CD4-positive, alpha-beta T cell treated with Interleukin-2 at 100 ng/mL for 4 hours (primary cell): ENCODE measurements around the gene SLC38A1.

Experiments
- DNase-seq: peaks from one replicate; pipeline ENCODE4 v3.0.0-alpha.2; 2020; ENCODE audit warnings: low spot score

The SLC38A1 gene

GRCh38 chr12:46230983-46231382, 37.9 kb downstream of the SLC38A1 start:
- peak; percentile 46 for DNase-seq

DNA sequence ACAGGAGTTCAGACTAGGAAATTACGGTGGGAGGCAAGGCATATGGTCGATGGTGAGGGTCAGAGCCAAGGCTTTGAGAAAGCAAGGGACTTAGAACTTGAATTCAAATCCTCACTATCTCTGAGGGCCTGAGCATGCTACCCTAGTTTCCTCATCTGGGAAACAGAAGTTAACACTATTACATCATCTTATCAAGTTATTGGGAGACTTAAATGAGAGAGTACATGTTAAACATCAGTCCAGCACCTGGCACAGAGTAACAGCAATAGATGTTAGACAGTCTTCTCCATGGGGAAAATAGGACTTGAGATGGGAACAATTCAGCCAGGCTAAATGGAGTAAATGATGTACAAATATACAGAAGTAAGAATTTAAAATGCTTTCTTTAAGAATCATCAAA, 38.5 kb downstream of the SLC38A1 start:
- no peak for DNase-seq

GRCh38 chr12:46227616-46228015, 41.2 kb downstream of the SLC38A1 start:
- no peak for DNase-seq

- no peak for DNase-seq
Observed at GRCh38 chr12:46224386-46224785, 44.5 kb downstream of the SLC38A1 start.

GRCh38 chr12:46223047-46223446, 45.8 kb downstream of the SLC38A1 start:
- DNase-seq = no peak

DNA sequence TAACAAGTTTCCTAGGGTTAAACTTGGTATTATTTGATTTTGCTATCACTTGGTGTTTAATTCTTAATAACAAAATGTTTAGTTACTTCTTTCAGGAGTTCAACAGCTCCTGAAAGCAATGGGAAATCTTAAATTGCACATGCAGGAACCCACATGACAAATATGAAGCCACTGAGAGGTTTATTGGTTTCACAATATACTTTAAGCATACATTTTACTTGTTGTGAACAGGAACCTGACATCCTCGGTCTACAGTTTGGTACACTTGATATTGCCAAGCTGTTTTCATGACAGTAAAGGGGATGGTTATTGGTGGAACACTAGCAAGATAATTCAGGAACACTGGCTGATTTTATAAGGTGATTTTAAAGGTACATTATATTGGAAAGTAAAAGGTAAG, 46.2 kb downstream of the SLC38A1 start:
- peak; percentile 19 for DNase-seq

DNA sequence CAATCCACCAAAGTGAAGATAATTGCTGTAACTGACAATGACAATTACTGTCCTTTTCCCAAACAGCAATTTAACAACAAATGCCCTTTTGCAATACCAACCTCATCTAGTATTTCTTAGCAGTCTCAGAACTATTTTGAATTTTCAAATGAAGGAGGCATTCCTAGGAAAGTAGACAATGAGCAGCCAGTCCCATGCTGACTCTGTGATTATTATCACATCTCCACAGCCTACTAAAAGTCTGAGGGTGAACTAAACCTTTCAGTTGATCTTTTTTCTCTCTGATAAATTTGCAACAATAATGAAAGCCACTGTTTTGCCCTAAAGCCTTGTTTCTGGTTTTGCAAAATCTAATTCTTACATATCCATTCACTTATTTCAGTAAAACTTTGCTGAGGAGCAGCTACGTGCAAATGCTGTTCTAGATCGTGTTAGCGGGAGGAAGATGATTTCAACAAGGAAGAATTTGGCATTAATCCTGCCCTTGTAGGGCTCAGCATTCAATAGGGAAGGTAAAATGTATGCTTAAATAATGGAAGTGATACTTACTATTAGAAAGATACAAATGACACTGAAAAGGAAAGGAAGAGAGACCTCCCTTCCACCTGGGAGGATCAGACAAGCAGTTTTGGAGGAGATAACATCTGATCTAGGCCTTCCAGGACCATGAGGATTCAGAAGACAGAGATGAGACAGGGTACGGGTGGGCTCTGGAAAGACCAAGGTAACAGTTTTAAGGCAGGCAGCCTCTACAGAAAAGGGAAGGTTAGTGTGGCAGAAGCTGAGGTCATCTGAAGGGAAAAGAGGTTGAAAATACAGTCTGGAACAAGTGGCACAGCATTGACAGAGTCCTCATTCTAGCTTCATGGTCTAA, 47.4 kb downstream of the SLC38A1 start:
- DNase-seq = no peak

- DNase-seq = peak; percentile 94
Observed at GRCh38 chr12:46219877-46220655, 48.8 kb downstream of the SLC38A1 start.

- no peak for DNase-seq
Observed at GRCh38 chr12:46219132-46219876, 49.5 kb downstream of the SLC38A1 start.

DNA sequence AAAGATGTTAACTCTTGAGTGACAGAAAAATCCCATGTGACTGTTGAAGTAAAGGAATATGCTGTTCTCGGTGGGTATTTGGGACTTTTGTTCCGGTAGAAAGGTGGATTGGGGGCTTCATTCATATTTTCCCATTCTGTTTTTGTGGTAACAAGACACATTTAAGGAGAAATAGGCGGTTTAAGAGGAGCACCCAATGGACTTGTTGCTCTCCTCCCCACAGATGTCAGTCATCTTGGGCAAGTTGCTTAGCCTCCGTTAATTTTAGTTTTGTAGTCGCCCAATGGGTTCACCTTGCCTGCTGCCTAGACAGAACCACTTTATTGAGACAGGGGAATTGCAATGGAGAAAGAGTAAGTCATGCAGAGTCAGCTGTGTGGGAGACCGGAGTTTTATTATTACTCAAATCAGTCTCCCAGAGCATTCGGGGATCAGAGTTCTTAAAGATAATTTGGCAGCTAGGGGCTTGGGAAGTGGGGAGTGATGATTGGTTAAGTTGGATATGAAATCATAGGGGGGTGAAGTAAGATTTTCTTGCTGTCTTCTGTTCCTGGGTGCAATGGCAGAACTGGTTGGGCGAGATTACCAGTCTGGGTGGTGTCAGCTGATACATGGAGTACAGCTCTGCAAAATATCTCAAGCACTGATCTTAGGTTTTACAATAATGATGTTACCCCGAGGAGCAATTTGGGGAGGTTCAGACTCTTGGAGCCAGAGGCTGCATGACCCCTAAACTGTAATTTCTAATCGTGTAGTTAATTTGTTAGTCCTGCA, 50.3 kb downstream of the SLC38A1 start:
- DNase-seq = no peak

DNA sequence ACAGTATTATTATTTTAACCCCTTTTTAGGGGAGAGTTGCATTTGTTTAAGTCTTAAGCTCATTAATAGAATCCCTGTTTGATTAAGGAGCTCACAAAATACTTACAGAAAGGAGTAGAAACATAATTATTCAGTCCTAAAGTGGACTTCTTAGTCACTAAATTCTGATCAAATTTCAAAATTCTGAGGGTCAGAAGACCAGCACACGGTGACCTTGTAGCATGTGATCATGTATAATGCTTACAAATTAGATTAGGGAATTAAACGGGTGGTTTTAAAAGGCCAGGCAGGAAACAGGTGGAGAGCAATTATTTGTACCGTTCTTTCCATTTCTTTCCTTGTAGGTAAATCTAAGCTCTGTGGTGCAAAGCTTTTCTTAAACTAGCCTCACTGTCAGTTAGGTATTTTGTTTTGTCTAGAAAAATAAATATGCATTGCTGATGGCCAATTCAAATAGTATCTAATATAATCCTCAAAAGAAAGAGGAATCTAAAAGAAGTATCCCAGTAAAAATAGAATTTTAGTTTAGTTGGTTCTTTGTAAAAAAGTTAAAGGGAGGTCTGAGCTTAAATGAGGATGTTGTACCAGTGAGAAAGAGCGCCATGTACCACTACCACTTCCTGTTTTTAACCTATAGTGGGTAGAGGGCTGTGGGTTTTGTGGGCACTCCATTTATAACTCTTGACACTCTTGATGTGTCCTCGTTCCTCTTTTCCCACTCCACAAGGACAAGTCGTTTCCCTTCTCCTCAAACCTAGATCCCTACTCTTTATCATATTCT, 51.1 kb downstream of the SLC38A1 start:
- peak; percentile 76 for DNase-seq

DNA sequence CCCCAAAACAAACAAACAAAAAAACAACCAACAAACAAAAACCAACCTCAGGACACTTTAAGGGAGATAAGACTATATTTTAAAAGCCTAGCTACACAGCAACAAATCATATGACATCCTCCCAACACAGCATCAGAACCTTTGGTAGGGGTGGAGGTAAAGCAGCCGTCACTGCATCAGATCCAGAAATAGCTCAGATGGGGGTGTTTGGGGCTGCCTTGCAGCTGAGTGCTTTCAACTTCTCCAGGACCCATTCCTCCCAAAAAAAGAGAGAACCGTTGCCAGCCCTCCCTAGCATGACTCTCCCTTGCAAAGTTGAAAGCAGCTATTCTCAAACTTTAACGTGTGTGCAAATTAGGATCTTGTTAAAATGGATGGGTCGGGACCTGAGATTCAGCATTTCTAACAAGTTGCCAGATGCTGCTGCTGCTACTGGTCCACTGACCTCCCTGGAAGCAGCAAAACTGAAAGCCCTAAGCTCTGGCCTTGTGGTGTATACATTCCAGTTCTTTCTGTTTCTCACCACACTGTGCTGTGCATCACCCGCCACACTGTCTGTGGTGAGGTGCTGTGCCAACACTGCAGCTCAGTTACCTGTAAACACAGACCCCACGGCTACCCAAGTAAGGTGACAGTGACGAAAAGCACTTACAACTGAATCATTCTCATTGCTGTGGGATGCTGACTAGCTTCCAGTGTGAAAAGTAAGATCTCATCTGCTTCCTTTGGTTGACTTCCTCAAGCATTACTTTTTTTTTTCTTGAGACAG, 54.0 kb downstream of the SLC38A1 start:
- DNase-seq = peak; percentile 92

DNA sequence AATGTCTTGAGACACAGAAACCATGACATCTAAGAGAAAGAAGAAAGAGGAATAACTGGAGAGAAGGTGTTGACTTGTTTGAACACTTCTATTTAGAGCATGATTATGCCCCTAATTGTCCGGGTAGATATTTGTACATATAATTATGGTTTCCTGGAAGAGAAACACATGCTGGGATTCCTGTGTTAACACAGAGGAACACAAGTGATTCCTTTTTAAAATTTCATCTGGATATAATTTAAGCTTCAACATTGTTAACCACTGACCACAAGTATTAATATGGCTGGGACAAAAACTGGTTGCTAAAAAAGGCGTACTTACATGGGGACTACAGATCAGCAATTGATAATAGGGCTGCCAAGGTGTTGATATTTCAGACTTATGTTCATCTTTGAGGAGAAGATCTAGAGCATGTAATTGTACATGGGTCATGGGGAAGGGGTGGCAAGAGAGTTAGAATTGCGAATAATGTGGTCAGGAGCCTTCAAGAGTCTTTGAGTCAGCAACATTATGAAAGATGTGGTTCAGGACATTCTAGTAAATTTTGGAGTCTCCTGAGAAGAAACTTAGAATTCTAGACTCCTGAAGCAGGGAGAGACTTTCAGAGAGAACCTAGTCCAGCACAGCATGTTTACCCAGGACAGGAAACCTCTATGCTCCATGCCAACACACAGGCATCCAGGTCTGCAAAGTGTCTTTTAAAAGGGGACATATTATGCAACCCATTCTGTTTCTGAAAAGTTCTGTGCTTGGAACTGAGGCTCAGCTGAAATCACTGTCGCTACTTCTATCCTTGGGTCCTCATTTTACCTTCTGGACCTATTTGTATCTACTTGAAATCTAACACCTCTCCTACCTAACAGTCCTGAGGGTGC, 56.5 kb downstream of the SLC38A1 start:
- DNase-seq = no peak

DNA sequence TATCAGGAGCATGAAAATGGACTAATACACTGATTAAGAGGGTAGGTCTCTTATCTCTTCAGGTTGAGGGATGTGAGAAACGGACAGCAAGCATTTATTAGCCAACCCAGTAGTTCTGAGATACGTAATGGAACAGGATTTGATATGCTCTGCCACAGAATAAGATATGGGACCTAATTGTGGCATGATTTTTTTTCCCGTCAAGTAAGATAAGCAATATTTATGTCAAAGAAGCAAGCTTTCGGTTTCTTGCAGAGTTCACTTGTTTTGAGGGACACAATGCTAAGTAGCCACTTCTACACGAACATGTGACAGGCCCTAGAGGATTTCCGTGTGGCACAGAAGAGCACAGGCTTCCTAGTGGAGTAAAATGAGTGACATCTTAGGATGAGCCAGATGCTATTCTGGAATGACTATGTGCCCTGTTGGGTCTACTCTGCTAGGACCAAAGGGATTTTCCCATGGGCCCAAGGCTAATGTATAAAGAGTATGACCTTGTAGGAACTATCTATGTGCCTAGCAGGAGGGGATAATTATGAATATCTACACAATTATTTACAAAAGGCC, 57.9 kb downstream of the SLC38A1 start:
- DNase-seq = no peak

GRCh38 chr12:46209914-46210872, 58.6 kb downstream of the SLC38A1 start:
- DNase-seq = peak; percentile 77

- peak; percentile 28 for DNase-seq
Observed at GRCh38 chr12:46209170-46209569, 59.7 kb downstream of the SLC38A1 start.

GRCh38 chr12:46208370-46208769, 60.5 kb downstream of the SLC38A1 start:
- no peak for DNase-seq

DNA sequence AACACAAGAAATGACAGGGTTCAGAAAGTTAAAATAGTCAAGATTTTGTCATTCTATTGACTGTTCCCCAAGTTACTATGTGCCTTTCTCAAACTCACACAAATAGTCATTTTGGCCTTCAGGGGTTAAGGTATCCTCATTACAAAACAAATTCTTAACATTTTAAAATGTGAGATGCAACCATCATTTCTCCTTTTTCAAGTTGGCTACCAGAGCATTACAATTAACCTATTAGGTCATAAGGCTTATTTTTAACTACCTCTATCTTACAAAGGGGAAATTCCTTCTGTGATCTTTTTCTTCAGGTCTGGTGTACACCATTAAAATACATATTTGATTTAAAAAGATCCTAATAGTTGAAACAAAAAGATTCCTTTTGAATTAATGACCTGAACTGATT, 61.2 kb downstream of the SLC38A1 start:
- DNase-seq = no peak
